Esophagus mucosa (tissue), 1 donor: ENCODE data around the gene HOXC9. TPM values are rescaled to one million over a fixed set of nuclear protein-coding genes. Genes with fewer than 3 reads are reported as not detected.
A peak's percentile ranks its signal among the peaks of the same experiment; 100 is the strongest.

Experiments
- ATAC-seq: fragments of 200-7000 bp; cut with Tn5 transposase; one replicate; pipeline ENCODE4 v1.9.1; 2020
- total RNA-seq: library from RNA; stranded (reverse); gene quantifications from one replicate; pipeline ENCODE4 v1.2.4, GENCODE V29; 2023
- donor health status: DM: yes; HTN: yes; CAD: no.

HOXC9 gene
- total RNA-seq, 1 donor from 2014 or later, result 1.2 TPM

GRCh38 chr12:54015018-54015931, 15.3 kb downstream of the HOXC9 start:
- no peak for ATAC-seq

DNA sequence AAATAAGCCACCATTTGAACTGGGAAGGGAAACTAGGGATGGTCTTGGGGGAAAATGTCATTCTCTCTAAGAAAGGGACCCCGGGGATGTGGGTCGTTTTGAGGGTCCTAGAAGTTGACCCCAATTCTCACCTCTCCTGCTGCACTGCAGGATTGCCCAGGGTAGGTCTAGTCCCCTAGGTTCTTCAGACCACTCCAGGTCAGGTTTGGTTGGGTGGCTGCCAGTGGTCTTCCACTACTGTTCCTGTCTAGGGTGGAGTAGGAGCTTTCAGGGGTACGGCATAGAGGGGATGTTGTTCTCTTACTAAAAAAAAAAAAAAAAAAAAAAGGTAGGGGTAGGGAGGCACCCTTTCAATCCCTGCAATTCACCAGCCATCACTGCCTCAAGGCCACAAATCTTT, 16.1 kb downstream of the HOXC9 start:
- no peak for ATAC-seq

GRCh38 chr12:54016478-54016964, 16.6 kb downstream of the HOXC9 start:
- no peak for ATAC-seq

DNA sequence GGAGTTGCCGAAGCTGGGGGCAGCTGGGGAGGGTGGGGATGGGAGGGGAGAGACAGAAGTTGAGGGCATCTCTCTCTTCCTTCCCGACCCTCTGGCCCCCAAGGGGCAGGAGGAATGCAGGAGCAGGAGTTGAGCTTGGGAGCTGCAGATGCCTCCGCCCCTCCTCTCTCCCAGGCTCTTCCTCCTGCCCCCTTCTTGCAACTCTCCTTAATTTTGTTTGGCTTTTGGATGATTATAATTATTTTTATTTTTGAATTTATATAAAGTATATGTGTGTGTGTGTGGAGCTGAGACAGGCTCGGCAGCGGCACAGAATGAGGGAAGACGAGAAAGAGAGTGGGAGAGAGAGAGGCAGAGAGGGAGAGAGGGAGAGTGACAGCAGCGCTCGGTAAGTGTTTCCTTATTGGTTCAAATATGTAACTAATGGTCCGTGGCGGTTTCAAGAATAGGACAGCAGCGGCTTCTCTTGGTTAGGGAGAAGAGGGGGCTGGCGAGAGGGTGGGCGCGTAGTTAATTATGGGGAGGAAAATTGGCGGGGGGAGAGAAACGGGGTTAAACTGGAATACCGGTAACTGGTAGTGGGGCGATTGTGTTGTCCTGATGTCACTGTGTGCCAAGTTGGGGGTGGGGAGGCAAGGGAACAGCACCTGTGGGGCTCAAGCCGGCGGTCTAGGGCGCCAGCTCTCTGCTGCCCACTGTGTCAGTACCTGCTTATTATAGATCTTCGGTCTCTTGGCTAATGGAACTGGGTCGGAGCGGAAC, 17.2 kb downstream of the HOXC9 start:
- ATAC-seq, result peak; percentile 30

DNA sequence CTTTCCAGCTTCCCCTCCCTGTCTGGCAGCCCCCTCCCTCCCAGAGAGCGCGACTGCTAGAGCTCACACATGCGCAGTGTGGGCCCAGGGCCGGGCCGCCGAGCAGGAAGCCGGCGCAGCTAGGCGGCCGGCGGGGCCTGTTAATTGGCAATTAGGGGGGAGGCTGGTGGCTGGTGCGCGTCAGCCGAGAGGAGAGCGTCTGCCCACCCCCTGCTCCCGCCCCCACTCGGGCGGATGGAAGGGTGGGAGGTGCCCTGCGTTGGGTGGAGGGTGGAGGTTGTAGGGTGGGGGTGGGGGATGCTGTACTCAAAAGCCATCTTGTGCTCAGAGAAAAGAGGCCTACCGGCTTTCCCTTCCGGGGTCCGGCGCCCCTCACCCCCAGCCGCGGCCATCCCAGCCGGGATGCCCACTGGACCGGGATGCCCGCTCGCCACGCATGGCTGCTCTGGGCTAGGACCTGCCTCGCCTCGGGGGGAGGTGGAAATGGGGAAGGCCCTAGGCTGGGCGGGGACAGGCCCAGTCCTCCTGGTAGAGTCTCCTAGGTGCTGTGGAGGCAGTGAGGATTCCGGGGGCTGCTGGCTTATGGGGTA, 18.0 kb downstream of the HOXC9 start:
- peak; percentile 82 for ATAC-seq

DNA sequence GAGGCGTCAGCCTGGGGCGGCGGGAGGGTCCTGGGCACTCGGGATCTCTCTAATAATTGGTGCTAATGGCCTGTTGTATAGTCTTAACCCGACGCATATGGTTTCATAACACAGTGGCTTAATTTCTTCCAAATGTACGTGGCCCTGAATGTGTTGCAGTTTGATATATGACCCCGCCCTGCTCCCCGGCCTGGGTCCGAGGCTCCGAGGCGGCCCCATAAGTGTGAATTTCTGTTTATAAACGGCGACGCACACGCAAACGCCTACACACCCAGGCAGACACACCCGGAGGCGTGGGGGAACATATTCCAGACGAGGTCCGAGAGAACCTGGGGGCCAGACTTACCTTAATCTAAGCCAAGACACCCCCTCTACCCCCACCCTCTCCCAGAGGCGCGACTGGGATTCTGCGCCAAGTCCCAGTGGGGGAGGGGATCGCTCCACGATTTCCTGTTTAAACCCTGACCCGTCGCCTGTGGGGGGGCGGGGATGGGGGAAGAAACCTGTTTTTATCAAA, 18.6 kb downstream of the HOXC9 start:
- no peak for ATAC-seq

DNA sequence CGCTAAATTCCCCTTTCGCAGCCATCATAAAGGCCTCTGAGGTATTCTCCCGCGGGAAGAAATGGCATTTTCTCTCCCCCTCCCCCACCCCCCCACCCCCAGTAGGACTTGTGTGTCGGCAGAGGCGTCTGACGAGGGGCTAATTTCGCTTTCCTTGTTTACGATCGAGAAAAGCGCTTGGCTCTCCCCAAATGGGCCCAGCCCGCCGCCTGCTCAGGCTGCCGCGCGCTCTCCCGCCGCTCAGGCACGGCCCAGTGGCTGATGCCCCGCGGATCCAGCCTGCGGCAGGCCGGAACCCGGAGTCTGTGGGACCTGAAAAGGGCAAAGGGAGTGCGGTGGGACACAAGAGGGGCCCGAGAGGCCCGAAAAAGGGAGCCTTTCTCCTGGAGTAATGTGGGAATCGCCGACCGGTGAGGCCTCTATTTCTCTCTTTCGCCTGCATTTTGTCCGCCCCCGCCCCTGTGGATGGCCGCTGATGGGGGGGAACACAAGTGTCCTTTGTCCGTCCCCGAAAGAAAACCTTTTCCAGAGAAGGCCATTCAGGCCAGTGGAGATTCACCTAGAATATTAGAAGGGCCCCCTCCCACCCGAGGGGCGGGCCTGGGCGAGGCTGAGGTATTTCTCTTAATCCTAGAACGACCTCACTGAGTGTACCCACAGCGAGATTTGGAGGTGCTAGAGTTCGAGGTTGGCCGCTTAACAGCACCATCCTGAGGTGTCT, 19.3 kb downstream of the HOXC9 start:
- ATAC-seq, result no peak

GRCh38 chr12:54019924-54020590, 20.1 kb downstream of the HOXC9 start:
- ATAC-seq, result no peak

GRCh38 chr12:54020591-54021405, 20.8 kb downstream of the HOXC9 start:
- ATAC-seq, result no peak

- ATAC-seq, result peak; percentile 22
These were observed 21.6 kb downstream of the HOXC9 start for GRCh38 chr12:54021432-54022013.

- ATAC-seq, result no peak
These were observed 23.3 kb downstream of the HOXC9 start for GRCh38 chr12:54022960-54023884.

DNA sequence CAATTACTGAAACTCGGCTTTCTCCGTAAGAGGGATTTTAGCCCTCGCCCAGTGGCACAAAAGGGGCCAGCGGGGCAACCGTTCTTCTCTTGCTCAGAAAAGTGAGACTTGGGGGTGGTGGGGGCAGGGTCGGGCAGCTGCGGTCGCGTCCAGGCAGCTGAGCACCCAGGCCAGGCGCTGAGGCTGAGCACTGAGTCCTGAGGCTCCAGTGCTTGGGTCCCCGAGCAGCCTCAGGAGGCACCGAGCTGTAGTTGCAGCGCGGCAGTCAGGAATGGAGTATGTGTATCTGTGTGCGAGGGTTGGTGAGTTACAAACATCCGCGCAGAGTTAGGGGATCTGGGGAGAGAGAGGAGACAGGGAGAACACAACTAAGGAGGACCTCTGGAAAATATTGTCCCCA, 24.2 kb downstream of the HOXC9 start:
- ATAC-seq, result no peak

DNA sequence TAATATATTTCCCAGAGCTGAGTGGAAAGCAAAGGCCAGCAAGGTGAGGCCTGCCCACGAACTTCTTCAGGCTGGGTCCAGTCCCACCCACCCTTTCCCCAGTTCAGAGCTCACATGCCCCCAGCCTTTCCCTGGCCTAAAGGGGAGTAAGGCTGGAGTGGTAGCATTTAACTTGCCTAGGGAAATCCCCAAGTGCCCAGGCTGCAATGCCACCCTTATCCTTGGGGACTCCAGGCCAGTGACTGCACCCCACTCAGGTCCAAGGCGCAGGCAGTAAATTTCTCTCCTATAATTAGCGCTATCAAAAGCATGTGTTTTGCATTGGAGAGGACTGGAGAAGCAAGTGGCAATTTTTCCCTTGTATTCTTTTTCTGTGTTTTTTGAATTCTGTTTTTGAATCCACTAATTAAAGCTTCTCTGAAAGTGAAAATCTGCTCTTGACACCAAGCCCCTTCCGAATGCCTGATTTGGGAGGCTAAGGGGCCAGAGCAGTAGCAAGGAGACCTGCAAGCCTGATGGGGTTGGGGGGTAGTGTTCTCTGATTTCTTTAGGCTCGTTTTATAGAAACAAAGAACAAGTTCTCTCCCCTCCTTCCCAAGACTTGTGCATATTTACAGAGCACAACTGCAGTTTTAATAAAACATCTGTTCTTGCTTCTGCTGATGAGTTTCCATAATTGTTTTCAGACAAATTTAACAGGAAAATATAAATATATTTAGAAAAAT, 24.8 kb downstream of the HOXC9 start:
- ATAC-seq, result no peak

DNA sequence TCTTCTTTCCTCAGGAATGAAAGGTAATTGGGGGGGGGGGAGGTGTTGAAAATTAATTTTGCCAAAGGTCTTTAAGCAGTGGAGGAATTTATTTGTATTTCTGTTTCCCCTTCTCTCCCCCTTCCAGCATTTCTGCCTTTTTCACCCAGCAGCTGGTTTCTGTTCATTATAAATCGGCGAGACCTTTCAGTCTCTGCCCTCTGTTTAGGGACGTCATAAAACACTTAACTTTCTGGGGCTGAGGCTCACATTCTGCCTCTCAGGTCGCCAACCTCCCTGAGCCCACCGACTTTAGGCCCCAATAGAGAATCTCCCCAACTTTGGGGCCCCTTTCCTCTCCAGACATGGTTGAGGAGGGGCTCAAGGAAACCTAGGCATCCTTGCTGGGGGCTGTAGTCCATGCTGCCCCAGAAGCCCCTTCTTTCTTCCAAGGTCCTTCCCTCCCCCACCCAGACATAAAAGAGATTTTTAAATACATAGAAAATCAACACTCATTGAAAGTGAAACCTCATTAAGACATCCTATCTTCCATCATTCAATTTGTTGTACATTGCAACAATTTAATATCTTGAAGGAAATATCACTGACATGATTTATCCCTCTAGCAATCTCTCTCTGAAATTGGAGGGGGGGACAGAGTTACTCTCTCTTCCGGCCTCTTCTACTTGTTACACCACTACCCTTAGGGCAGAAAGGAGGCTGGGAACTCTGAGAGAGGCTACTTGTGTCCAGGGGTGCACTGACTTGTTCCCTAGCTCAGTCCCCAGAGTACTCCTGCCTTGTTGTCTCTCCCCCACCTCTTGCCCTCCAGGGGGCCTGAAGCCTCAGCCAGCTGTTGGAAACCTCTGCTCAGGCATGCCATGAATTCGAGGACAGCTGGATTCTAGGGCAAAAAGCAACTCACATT, 25.8 kb downstream of the HOXC9 start:
- no peak for ATAC-seq

DNA sequence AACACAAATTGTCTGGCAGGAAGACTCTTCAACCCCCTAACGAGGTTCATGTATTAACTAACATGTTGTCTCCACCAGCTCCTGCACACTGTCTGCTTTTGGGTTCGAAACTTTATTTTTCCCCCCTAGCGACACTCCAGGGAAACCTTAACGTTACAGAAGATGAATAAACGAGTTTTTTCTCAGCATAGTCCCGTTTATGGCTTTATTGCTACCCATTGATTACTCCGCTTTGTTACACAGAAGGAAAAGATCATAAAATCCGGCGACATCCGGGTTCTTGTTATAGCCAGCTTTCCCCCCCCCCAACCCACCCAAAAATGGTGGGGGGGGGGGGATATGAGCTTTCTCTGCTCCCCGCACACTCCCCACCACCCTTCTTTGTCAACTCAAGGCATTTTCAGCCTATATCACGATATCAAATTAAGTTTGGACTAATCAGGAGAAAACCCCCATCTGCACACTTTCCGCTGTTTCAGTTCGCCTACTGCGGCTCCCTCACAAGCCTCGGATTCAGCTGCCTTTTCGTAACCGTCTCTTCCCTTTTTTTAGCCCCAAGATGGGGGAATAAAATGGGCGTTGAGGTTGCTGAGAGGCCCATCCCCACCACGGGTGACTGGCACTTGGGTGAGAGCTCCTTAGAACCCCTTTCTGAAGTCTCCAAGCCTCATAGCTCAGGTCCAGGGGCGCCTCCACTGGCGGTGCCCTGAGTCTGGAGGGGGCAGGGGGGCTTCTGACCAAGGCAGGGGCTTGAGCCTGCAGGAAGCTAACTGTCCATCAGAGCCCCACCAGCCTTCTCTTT, 26.9 kb downstream of the HOXC9 start:
- ATAC-seq, result no peak

DNA sequence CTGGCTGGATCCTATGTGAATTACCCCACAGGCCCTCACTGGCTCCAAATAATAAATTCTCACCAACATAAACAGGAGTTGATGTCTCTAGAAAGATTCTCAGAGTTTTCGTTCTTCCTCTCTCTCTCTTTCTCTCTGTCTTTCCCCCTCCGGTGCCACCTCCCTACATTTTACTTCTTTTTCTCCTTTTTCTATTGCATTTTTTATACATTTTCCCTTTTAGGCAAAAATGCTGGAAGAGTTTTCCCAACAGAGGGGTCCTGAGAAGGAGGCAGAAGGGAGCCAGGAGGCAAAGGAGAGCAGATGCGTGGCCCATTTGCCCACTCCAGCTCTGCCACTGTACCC, 27.5 kb downstream of the HOXC9 start:
- ATAC-seq, result no peak
